Metanephros (tissue), 1 donor: ENCODE measurements around the gene AOC1. TPM values are rescaled to one million over a fixed set of nuclear protein-coding genes. Genes with fewer than 3 reads are reported as not detected.

Source experiments
- total RNA-seq: library from RNA; depleted of rRNA; stranded (reverse); fragments of >200 nt; gene quantifications from one replicate; pipeline ENCODE4 v1.2.3, GENCODE V29; 2014

The AOC1 gene
- 82.9 TPM for total RNA-seq

GRCh38 chr7:150852371-150852905 lies at the start of gene AOC1:
Gene AOC1, plus strand, starts transcription at chr7:150852517. Its CDS starts 3,954 bp downstream, at chr7:150856471.

Other genes with a start within 250 kb of the AOC1 start
- gene GIMAP6, start 220.1 kb upstream of the AOC1 start, total RNA-seq = 18.9 TPM
- 10.0 TPM for gene GIMAP2, start 166.8 kb upstream of the AOC1 start, total RNA-seq
- 2.6 TPM for gene GIMAP1, start 135.9 kb upstream of the AOC1 start, total RNA-seq
- 17.0 TPM for gene GIMAP5, start 115.1 kb upstream of the AOC1 start, total RNA-seq
- 69.6 TPM for gene TMEM176B, start 52.2 kb upstream of the AOC1 start, total RNA-seq
- gene TMEM176A, start 51.7 kb upstream of the AOC1 start, total RNA-seq = 71.8 TPM
- gene KCNH2, start 125.8 kb downstream of the AOC1 start, total RNA-seq = 14.4 TPM
- gene NOS3, start 138.5 kb downstream of the AOC1 start, total RNA-seq = 22.5 TPM
- 0.70 TPM for gene ATG9B, start 172.0 kb downstream of the AOC1 start, total RNA-seq
- 24.6 TPM for gene ABCB8, start 175.9 kb downstream of the AOC1 start, total RNA-seq
- 0.76 TPM for gene ASIC3, start 196.0 kb downstream of the AOC1 start, total RNA-seq
- 13.3 TPM for gene CDK5, start 205.4 kb downstream of the AOC1 start, total RNA-seq
- gene SLC4A2, start 207.1 kb downstream of the AOC1 start, total RNA-seq = 110 TPM
- gene FASTK, start 228.3 kb downstream of the AOC1 start, total RNA-seq = 64.4 TPM
- 25.7 TPM for gene TMUB1, start 231.0 kb downstream of the AOC1 start, total RNA-seq
- 48.6 TPM for gene AGAP3, start 234.0 kb downstream of the AOC1 start, total RNA-seq